Ishikawa (cell line): ENCODE measurements around the gene CISH.

Source experiments
- EGR1 ChIP-seq: IDR thresholded peaks from 2 replicates; pipeline ENCODE4 v1.6.1; 2012
- EP300 ChIP-seq: IDR thresholded peaks from 2 replicates; pipeline ENCODE4 v1.6.1; 2012; ENCODE audit warnings: borderline replicate concordance
- TAF1 ChIP-seq: IDR thresholded peaks from 2 replicates; pipeline ENCODE4 v1.6.1; 2012; ENCODE audit warnings: low read depth, mild to moderate bottlenecking
- YY1 ChIP-seq: IDR thresholded peaks from 2 replicates; pipeline ENCODE4 v1.6.1; 2012; ENCODE audit warnings: low read depth
- TF ChIP-seq, protein P1 (sequence below): IDR thresholded peaks from 2 replicates; pipeline ENCODE4 v1.6.1; 2012; ENCODE audit warnings: low read depth, mild to moderate bottlenecking
- TF ChIP-seq, protein P2 (sequence below): IDR thresholded peaks from 2 replicates; pipeline ENCODE4 v1.6.1; 2012

DNA sequence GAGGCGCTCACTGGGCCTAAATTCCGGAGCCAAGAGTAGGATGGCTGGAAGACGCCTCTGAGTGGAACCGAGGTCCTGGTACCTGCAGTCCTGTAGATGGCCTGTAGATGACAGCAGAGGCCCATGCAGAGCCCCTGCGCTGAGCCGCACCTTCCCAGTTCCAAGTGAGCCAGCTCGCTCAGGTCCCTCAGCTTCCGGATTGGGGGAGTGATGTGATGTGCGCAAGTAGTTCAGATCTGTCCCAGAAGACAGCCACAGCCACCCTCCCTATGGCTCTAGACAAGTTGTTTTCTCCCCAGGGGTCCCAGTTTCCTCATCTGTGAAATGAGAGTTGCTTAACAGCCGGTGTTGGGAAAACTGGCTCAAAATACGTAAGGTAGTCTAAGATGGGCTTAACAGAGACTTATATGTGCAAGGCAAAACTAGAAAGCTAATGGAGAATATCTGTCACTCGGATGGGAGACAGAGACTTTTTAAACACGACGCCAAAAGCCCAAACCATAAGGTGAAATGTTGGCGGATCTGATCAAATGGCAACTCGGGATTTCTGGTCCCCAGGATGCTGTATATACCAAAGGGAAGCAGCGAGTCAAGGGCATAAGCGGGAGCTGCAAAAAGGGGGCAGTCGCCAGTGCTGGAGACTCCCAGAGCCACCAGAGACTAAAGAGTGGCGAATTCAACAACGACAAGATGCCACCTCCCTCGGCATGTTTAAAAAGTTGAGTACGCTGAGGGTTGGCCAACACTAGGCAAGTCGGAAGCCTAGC lies 4.6 kb upstream of the CISH start:
- TF ChIP-seq, protein P1, sequence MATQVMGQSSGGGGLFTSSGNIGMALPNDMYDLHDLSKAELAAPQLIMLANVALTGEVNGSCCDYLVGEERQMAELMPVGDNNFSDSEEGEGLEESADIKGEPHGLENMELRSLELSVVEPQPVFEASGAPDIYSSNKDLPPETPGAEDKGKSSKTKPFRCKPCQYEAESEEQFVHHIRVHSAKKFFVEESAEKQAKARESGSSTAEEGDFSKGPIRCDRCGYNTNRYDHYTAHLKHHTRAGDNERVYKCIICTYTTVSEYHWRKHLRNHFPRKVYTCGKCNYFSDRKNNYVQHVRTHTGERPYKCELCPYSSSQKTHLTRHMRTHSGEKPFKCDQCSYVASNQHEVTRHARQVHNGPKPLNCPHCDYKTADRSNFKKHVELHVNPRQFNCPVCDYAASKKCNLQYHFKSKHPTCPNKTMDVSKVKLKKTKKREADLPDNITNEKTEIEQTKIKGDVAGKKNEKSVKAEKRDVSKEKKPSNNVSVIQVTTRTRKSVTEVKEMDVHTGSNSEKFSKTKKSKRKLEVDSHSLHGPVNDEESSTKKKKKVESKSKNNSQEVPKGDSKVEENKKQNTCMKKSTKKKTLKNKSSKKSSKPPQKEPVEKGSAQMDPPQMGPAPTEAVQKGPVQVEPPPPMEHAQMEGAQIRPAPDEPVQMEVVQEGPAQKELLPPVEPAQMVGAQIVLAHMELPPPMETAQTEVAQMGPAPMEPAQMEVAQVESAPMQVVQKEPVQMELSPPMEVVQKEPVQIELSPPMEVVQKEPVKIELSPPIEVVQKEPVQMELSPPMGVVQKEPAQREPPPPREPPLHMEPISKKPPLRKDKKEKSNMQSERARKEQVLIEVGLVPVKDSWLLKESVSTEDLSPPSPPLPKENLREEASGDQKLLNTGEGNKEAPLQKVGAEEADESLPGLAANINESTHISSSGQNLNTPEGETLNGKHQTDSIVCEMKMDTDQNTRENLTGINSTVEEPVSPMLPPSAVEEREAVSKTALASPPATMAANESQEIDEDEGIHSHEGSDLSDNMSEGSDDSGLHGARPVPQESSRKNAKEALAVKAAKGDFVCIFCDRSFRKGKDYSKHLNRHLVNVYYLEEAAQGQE, result no peak
- no peak for TF ChIP-seq YY1
- no peak for TF ChIP-seq TAF1
- no peak for TF ChIP-seq EP300
- no peak for TF ChIP-seq EGR1
- TF ChIP-seq, protein P2, sequence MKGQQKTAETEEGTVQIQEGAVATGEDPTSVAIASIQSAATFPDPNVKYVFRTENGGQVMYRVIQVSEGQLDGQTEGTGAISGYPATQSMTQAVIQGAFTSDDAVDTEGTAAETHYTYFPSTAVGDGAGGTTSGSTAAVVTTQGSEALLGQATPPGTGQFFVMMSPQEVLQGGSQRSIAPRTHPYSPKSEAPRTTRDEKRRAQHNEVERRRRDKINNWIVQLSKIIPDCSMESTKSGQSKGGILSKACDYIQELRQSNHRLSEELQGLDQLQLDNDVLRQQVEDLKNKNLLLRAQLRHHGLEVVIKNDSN, result no peak
